NCI-H2107 treated with DMSO at 0.1 percent for 48 hours (cell line): ENCODE results near the gene MYCBPAP.

Experiments
- DNase-seq: peaks from one replicate; lab custom pipeline; 2025; ENCODE audit not compliant: unreplicated experiment; lab: John Stamatoyannopoulos, UW

Gene MYCBPAP

GRCh38 chr17:50535407-50535806, 27.2 kb downstream of the MYCBPAP start:
- no peak for DNase-seq

DNA sequence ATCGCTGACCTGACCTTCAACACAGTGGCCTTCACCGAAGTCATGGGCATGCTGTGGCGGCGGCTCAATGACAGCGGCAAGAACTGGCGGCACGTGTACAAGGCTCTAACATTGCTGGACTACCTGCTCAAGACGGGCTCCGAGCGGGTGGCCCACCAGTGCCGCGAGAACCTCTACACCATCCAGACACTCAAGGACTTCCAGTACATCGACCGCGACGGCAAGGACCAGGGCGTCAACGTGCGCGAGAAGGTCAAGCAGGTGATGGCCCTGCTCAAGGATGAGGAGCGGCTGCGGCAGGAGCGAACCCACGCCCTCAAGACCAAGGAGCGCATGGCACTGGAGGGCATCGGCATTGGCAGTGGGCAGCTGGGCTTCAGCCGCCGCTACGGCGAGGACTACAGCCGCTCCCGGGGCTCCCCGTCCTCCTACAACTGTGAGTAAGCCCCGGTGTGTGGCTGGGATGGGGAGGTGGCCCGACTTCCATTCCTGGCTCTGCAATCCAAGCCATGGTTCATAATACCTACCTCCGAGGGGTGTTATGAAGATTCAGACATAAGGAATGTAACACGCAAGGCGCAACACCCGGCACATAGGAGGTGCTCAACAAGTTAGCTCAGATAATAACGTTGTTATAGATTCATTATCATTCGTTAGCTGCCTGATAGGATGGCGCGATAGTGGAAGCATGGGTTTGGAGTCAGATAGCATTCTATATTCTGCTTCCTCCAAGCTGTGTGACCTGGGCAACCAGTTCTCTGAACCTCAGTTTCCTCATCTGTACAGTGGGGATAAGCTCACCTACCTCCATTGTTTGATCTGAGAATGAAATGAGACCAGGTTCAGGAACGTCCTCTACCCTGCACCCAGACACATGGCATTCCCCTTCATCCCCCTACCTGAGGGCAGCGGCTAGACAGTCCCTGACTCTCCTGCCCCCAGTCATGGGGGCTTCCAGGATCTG, 28.7 kb downstream of the MYCBPAP start:
- DNase-seq, result no peak

GRCh38 chr17:50537721-50538548, 29.7 kb downstream of the MYCBPAP start:
- no peak for DNase-seq

- peak; percentile 5 for DNase-seq
These were observed 30.5 kb downstream of the MYCBPAP start for GRCh38 chr17:50538549-50539410.

- DNase-seq, result no peak
These were observed 31.7 kb downstream of the MYCBPAP start for GRCh38 chr17:50539762-50540559.

- DNase-seq, result no peak
These were observed 32.5 kb downstream of the MYCBPAP start for GRCh38 chr17:50540560-50541401.

GRCh38 chr17:50541402-50541715, 33.1 kb downstream of the MYCBPAP start:
- no peak for DNase-seq

- DNase-seq, result peak; percentile 29
These were observed 33.8 kb downstream of the MYCBPAP start for GRCh38 chr17:50541716-50542688.

- no peak for DNase-seq
These were observed 34.8 kb downstream of the MYCBPAP start for GRCh38 chr17:50542795-50543774.

DNA sequence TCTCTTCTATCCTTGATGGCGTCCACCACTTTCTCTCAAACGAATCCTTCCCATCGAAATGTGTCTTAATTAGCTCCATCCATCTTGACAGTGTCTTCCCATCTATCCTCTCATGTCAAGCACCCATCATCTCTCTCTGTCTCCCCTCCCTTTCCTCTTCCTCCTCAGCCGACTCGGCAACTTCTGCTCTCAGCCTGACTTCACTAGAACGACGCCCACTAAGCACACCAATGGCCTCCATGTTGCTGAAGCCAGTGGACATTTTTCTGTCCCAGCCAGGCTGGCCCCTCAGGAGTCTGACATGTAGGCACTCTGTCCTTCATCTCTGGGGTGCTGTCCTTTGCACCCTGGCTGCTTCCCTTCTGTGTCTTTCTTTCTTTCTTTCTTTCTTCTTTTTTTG, 36.3 kb downstream of the MYCBPAP start:
- no peak for DNase-seq

DNA sequence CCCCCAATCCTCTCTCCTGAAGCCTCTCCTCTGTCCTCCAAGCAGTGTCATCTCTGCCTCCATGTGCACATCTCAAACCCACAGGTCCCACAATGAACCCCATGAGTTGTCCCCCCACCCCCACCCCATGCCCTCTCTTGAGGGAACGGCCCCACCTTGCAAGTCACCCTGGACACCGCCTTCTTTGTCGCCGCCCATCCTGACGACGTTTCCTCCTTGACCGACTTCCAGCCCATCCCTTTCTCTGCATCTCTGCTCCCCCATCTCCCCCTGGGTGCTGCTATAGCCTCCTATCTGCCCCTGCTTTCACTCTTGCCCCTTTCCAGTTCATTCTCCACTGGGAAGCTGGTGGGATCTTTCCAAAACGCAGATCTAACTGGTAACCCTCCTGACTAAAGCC, 37.1 kb downstream of the MYCBPAP start:
- no peak for DNase-seq

- no peak for DNase-seq
These were observed 38.4 kb downstream of the MYCBPAP start for GRCh38 chr17:50546701-50547034.

GRCh38 chr17:50547035-50547735, 38.9 kb downstream of the MYCBPAP start, which contains the start of gene SPATA20:
SPATA20 (plus strand) TSS chr17:50547174; CDS start chr17:50547209, 35 bp downstream.
- DNase-seq, result peak; percentile 41

GRCh38 chr17:50547736-50548083, 39.5 kb downstream of the MYCBPAP start:
- no peak for DNase-seq

GRCh38 chr17:50548831-50549230, 40.6 kb downstream of the MYCBPAP start:
- DNase-seq, result no peak

DNA sequence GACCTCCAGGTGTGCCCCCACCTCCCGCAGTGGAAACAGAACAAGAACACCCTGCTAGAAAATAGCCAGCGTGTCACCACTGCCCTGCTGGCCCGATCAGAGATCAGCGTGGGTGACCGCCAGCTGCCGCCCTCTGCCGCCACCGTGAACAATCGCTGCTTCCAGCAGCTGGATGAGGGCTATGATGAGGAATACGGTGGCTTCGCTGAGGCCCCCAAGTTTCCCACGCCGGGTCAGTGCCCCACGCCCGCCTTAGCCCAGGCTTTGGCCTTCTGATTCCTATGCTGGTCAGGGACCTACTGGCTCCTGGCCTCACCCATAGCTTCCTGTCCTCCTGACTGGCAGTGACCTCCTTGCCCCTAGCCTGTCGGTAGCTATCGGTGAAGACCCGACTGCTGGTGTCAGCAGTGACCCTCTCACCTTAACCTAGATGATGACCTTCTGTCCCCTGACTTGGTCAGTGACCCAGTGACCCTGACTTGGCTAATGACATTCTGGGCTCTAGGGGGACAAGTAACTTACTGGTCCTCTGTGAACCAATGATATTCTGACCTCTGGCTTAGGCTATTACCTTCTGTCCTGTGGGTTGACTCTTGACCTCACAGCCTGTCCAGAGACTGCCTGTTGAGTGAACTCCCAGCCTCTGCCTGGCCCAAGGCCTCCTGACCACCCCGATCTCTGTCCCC, 41.2 kb downstream of the MYCBPAP start:
- no peak for DNase-seq
